ENCODE results near the gene RPL22.

Gene RPL22

DNA sequence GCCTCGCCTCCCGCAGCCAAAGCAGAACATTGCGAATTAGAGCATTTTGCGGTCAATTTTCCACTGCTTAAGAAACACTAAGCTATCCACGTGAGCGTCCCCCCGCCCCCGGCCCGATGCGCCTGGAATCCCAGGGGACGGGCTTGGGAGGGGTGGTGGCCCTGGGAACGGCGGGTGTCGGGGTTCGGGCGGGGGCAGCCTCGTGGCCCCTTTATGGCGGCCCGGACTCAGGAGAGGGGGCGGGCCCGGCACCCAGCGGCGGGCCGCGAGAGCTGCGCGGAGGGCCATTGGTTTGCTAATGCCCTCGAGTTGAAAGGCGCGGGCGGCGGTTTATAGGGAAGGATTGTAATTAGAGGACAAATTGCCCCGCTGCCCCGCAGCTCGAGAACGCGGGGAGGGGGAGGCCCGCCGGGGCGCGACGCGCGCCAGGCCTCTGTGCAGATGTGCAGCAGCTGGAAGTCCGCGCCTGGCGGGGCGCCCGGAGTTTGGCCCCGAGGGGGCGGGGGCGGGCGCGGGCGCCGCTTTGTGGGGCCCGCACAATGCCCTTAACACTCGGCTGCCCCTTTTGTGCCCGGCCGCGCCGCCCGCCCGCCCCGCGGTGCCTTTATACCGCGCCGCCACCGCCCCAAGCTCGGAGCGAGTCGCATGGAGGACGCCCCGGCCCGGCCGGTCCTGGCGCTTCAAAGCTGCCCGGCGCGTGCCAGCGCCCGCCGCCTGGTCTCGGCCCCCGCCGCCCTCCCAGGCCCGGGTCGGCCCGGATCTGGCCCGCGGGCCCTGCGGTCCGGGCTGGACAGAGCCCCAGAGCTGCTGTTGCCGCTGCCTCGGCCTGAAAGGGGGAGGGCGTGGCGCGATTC is 42.7 kb upstream of the RPL22 start:
- peaks cover 6% of the 10 kb centered on the region; the same call in 1 of the 2 replicates for H4K20me1 ChIP-seq (ENCODE audit: control insufficient read depth, insufficient read depth, low read depth, low read length)
- no peak overlapping the region for H3K4me3 ChIP-seq (ENCODE audit: low read length)
- peak overlapping the region; percentile 4; the same call in 1 of the 2 replicates for H3K4me2 ChIP-seq (ENCODE audit: low read length)
- H3K9me3 ChIP-seq (ENCODE audit: control insufficient read depth, insufficient read depth, low read length) = no peaks in the 10 kb centered on the region
- H3K27ac ChIP-seq (ENCODE audit: low read depth, low read length) = no peak overlapping the region
- peaks cover 12% of the 10 kb centered on the region; the same call in 1 of the 2 replicates for H3K4me1 ChIP-seq (ENCODE audit: control insufficient read depth, low read length)
- peaks cover 3% of the 10 kb centered on the region; the same call in 1 of the 2 replicates for H3F3A ChIP-seq (ENCODE audit: control insufficient read depth, insufficient read depth)
- H3K9me2 ChIP-seq (replicated peaks; ENCODE audit: control insufficient read depth, low read length) = no peaks in the 10 kb centered on the region
- H3K27me3 ChIP-seq (ENCODE audit: control insufficient read depth, low read length) = peaks cover 65% of the 10 kb centered on the region
- no peaks in the 10 kb centered on the region for H3K79me2 ChIP-seq (ENCODE audit: control insufficient read depth, low read length)
- peak; percentile 99 for TF ChIP-seq EZH2phosphoT487 (IDR thresholded peaks at IDR 0.05; ENCODE audit: borderline replicate concordance, low read length)
- TF ChIP-seq, protein P1, sequence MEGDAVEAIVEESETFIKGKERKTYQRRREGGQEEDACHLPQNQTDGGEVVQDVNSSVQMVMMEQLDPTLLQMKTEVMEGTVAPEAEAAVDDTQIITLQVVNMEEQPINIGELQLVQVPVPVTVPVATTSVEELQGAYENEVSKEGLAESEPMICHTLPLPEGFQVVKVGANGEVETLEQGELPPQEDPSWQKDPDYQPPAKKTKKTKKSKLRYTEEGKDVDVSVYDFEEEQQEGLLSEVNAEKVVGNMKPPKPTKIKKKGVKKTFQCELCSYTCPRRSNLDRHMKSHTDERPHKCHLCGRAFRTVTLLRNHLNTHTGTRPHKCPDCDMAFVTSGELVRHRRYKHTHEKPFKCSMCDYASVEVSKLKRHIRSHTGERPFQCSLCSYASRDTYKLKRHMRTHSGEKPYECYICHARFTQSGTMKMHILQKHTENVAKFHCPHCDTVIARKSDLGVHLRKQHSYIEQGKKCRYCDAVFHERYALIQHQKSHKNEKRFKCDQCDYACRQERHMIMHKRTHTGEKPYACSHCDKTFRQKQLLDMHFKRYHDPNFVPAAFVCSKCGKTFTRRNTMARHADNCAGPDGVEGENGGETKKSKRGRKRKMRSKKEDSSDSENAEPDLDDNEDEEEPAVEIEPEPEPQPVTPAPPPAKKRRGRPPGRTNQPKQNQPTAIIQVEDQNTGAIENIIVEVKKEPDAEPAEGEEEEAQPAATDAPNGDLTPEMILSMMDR (IDR thresholded peaks at IDR 0.05; ENCODE audit: low read depth, low read length, poor library complexity, severe bottlenecking) = no peak
- H3K36me3 ChIP-seq (ENCODE audit: control insufficient read depth, low read length) = no peaks in the 10 kb centered on the region

DNA sequence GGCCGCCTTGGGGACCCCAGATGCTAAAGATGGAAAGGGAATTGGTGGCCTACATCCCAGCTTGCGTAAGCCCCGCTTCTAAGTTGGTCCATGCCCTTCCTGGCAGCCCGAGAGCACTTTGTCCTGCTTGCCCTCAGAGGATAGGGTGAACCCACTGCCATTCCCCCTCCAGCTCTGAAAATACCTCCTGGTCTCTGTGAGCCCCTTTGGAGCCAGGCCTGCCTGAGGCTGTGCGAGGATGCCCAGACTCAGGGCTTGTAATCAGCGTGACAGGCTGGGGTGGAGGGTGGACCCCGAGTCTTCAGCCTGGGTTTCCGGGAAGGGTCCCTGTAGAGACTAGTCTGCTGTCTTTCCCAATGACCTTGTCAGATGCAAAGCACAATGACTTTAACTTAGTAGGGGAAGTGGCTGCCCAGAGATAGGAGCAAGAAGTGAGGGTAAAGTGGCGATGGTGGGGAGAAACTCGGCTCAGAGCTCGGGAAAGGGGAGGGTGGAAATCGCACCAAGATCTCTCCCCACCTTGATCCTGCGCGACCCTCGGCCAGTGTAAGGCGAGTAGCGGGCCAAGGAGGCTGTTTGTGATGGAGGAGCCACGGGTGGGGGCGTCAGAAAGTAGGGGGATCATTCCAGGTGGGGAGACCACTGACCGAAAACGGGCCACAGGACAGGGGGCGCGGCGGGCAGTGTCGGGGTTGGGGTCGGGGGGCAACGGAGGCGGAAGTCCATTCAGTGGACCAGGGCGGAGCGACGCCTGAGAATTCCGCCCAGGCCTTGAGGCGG is 41.9 kb upstream of the RPL22 start:
- no peaks in the 10 kb centered on the region for H3K9me2 ChIP-seq (replicated peaks; ENCODE audit: control insufficient read depth, low read length)
- peaks cover 11% of the 10 kb centered on the region for H3K4me1 ChIP-seq (ENCODE audit: control insufficient read depth, low read length)
- TF ChIP-seq, protein P1 (IDR thresholded peaks at IDR 0.05; ENCODE audit: low read depth, low read length, poor library complexity, severe bottlenecking) = no peak
- TF ChIP-seq EZH2phosphoT487 (IDR thresholded peaks at IDR 0.05; ENCODE audit: borderline replicate concordance, low read length) = no peak
- no peaks in the 10 kb centered on the region for H3K9me3 ChIP-seq (ENCODE audit: control insufficient read depth, insufficient read depth, low read length)
- H3K79me2 ChIP-seq (ENCODE audit: control insufficient read depth, low read length) = no peaks in the 10 kb centered on the region
- H3K27ac ChIP-seq (ENCODE audit: low read depth, low read length) = no peak overlapping the region
- H3K4me3 ChIP-seq (ENCODE audit: low read length) = no peak overlapping the region
- H3F3A ChIP-seq (ENCODE audit: control insufficient read depth, insufficient read depth) = peaks cover under 1% of the 10 kb centered on the region; the same call in 1 of the 2 replicates
- H3K27me3 ChIP-seq (ENCODE audit: control insufficient read depth, low read length) = peaks cover 59% of the 10 kb centered on the region
- H3K36me3 ChIP-seq (ENCODE audit: control insufficient read depth, low read length) = no peaks in the 10 kb centered on the region
- no peak overlapping the region for H3K4me2 ChIP-seq (ENCODE audit: low read length)
- 0 out of 2 replicates have a peak, but pooled peaks cover 3% of the 10 kb centered on the region for H4K20me1 ChIP-seq (ENCODE audit: control insufficient read depth, insufficient read depth, low read depth, low read length)

DNA sequence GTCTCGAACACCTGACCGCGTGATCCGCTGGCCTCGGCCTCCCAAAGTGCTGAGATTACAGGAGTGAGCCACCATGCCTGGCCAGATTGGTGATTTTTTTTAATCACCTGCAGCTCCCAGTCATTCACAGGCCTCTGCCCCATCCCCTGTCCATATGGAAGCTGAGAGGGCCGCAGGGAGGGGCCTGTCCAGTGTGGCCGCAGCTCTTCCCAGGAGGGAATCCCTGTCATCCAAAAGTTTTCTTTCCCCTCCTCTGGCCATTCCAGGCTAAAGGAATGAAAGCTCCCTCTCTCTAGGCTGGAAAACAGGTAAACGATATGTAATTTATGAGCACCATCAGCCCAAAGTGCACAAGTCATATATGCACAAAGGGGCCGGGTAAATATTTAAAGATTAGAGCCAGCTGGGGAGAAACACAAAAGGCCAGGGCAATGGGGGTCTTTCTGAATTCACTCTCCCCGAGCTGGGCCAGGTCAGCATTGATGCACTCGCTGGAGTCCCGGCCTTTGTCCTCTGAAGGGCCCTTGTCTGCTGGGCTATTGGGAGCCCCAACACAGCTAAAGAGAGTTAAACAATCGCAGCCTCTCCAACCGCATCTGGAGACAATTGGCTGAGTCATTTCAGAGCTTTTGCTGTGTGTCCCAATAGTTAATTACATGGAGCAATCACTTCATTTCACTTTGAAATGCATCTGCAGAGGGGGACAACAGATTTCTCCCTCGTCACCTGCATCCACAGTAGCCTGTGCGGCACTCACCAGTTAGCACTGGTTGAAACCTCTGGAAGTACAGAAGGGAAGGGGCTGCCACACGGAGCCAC is 40.8 kb upstream of the RPL22 start:
- no peak overlapping the region for H3K27ac ChIP-seq (ENCODE audit: low read depth, low read length)
- H3K9me3 ChIP-seq (ENCODE audit: control insufficient read depth, insufficient read depth, low read length) = no peaks in the 10 kb centered on the region
- H3K4me2 ChIP-seq (ENCODE audit: low read length) = no peak overlapping the region

More for the DNA sequence above, 40.8 kb upstream of the RPL22 start:
- H3F3A ChIP-seq (ENCODE audit: control insufficient read depth, insufficient read depth) = no peaks in the 10 kb centered on the region
- peaks cover 6% of the 10 kb centered on the region for H3K4me1 ChIP-seq (ENCODE audit: control insufficient read depth, low read length)
- peaks cover 5% of the 10 kb centered on the region for H3K79me2 ChIP-seq (ENCODE audit: control insufficient read depth, low read length)
- no peaks in the 10 kb centered on the region for H3K9me2 ChIP-seq (replicated peaks; ENCODE audit: control insufficient read depth, low read length)
- H3K4me3 ChIP-seq (ENCODE audit: low read length) = no peak overlapping the region
- no peaks in the 10 kb centered on the region for H4K20me1 ChIP-seq (ENCODE audit: control insufficient read depth, insufficient read depth, low read depth, low read length)
- peaks cover 56% of the 10 kb centered on the region for H3K27me3 ChIP-seq (ENCODE audit: control insufficient read depth, low read length)
- TF ChIP-seq EZH2phosphoT487 (IDR thresholded peaks at IDR 0.05; ENCODE audit: borderline replicate concordance, low read length) = no peak; the same call in 1 of the 2 replicates
- TF ChIP-seq, protein P1 (IDR thresholded peaks at IDR 0.05; ENCODE audit: low read depth, low read length, poor library complexity, severe bottlenecking) = no peak
- H3K36me3 ChIP-seq (ENCODE audit: control insufficient read depth, low read length) = peaks cover 3% of the 10 kb centered on the region

Measured in DOHH2 (cell line).